HG02852 (cell line): ENCODE results near the gene TMEM88.

Experiments
- ATAC-seq: cut with Tn5 transposase; IDR thresholded peaks from one replicate; pipeline ENCODE4 v1.9.1; 2021; ENCODE audit warnings: mild to moderate bottlenecking, moderate library complexity; ENCODE audit not compliant: unreplicated experiment

The TMEM88 gene

DNA sequence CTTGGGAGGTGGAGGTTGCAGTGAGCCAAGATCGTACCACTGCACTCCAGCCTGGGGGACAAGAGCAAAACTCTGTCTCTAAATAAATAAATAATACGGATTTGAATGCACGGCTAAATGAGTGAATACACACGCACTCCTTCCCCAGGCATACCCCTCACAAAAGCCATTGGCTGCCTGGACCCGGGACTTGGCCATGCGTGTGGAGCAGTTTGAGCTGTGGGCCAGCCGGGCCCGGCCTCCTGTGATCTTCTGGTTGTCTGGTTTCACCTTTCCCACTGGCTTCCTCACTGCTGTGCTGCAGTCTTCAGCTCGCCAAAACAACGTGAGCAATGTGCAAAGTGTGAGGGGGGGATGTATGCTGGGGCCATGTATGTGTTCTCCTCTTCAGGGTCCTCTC lies 22.4 kb upstream of the TMEM88 start:
- ATAC-seq = no peak

DNA sequence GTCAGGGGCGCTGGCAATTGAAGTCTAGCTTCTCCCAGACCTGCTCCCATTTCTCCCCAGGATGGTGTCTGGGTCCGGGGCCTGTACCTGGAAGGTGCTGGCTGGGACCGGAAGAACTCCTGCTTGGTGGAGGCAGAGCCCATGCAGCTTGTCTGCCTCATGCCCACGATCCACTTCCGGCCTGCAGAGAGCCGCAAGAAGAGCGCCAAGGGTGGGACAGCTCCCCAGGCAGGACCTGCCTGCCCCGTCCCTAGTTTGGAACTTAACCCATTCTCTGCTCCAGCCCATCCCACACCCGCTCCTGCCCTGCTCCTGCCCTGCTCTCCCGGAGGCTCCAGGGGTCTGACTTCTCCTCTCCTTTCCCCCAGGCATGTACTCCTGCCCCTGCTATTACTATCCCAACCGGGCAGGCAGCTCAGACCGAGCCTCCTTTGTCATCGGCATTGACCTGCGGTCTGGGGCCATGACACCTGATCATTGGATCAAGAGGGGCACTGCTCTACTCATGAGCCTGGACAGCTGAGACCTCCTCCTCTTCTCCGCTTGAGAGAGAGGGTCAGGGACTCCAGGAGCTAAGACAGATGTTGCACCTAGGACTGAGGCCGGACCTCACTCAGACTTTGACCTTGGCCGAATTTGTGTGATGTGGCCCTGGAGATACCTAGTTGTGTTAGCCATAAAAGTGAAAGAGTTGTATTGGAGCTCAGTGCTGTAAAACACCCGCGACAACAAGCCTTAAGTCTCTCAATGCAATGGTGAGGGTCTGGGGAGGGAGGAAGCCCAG lies 21.7 kb upstream of the TMEM88 start:
- ATAC-seq = no peak

DNA sequence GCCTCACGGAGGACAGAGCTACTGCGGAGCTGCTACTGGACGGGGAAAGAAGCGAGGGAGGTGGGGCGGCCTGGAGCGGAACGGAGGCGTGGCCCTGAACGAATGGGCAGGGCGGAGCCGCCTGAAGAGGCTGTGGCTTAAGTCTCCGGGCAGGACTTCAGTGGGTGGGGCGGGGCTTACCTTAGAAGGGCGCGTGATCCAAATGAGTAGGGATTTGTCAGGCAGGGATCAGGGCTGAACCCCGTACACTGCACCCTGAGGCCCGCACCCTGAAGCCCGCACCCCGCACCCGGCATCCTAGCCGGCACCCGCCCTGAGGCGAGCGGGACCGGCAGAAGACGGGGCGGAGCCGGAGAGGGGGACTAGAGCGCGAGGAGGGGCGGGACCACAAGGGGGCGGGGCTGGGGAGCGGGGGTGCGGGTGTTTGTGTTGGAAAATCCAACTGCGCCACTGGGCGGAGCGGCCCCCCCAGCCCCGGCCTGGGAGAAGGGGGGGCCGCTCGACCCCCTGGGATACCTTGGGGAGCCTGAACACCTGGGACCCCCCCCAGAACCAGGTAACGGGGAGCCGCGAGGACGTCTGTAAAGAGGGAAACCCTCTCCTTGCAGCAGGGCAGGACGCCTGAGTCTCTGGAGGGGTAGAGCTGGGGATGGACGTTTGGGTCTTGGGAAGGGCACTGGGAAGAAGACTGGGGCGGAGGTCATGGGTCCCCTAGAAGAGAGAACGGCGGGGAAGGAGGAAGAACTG lies 20.9 kb upstream of the TMEM88 start, which contains the start of gene KDM6B:
Gene KDM6B (plus strand): TSS at position 423 of the 747 bp plus-strand sequence. CDS start 11,338 bp downstream, outside the sequence.
- peak; percentile 56 for ATAC-seq

DNA sequence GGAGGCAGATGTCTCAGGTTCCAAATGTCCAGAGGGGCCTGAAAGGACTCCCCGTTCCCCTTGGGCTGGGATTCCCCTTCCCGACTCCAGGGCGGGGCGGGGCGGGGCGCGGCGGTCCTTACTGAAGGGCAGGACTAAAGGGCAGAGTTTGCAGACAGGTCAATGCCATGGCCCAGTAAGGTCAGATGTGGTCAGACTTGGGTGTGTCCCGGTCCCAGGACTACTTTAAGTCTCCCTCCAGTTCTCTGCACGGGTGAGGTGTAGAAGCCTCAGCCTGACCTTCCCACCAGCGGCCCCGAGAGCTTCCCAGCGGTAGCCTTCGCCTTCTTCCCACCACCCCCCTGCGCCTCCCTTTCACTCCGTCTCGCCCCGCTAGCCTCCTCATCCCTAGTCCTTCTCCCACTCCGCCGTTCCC lies 20.3 kb upstream of the TMEM88 start:
- no peak for ATAC-seq

DNA sequence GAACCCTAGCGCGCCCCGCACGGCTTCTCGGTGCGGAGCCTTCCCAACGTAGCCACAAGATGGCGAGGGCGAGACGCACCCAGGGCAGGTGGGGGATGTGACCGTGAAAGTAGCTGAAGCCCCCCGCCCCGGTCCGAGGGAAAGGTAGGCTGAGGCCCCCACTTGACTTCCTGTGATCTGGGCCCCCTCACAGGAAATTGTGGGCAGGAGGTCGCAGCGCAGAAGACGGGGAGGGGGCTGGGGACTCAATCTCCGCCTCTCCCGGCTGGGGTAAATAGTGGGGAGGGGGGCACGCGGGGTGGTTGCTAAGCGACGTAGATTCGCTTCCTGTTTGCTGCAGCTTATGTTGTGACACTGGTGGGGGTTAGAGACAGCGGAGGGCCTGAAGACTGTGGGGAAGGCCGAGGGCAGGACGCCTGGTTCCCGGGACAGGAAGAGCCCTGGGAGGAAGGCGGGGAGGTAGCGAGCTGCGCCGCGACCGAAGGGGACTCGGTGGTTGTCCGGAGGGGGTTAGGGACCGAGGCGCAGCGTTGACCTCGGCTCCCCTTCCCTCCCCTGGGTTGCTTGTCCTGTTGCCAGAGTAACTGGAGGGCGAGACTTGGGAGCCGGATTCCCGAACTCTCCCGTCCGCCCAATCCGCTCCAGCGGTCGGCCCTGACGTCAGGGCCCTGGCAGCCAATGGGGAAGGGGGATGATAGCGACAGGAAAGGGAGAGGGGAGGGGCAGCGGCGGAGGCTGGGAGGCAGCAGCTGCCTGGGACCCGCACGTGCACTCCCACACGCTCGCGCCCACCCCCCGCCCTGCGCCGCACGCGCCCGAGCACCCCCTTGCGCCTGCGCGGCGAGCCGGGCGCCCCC lies 19.7 kb upstream of the TMEM88 start:
- peak; percentile 46 for ATAC-seq

DNA sequence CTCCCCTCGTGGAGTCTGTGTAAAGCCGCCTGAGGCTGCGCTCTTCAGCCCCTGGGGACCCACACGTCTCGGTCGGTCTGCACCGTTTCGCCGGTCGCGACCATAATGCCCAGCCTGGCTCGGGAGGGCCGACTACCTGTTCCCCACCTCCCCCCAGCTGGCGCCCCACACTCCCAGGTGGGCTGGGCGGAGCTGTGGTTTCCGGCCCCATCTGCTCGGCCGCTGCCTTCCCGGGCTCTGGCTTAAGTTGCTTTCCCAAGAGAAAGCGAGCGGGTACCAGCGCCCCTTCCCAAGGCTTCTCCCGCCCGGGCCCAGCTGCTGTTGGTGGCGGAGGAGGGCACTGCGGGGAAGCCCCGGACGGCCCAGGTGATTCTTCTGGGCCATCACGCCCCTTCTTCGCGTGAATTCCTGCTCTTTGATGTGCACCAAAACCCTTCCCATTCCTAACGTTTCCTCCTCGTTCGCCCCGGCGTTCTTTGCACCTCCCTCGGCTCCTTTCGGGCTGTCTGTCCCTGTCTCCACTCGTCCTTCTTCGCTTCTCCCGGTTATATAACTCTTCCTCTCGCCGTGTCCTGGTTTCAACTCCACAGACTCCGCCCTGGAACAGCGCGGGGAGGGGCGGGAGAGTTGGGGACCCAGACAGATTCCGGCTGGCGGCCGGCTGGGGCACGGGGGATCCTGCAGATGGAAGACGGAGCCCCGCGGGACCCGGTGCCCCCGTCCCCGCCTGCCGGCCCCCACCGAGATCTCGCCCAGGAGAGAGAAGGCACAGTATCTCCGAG lies 18.9 kb upstream of the TMEM88 start:
- peak; percentile 24 for ATAC-seq

DNA sequence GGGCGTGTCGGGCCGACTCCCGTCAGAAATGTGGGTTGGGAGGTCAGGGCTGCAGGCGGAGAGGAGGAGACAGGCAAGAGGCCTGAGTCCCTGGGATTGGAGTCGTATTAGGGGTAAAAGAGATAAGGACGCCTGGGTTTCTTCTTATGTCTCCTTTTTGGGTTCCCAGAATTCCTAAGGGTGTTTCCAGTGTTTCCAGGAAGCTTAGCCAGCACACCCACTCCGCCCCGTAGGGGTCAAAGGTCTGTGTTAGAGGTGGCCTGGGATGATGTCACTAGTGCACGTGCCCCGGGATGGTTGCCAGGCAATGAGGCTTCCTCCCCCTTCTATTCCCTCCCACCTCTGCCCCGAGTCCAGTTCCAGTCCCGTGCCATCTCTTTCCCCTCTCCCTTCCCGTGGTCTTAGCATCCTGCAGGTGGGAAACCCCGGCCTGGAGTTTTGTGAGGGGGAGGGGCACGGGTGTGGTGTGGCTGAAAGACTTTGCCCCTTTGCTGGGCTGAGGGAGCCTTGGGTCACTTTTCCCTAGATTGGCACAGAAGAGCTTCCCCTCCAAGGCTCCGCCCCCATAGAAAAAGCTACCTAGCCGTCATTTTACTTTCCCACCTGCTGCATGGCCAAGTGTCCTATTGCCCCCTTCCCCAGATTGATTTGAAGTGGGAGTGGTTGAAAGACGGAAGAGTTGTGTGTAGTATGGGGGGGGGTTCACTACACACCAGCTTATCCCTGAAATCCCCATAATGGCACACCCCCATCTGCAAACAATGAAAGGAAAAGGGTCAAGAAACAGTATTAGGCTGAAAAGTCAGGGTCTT lies 18.1 kb upstream of the TMEM88 start:
- ATAC-seq = no peak

DNA sequence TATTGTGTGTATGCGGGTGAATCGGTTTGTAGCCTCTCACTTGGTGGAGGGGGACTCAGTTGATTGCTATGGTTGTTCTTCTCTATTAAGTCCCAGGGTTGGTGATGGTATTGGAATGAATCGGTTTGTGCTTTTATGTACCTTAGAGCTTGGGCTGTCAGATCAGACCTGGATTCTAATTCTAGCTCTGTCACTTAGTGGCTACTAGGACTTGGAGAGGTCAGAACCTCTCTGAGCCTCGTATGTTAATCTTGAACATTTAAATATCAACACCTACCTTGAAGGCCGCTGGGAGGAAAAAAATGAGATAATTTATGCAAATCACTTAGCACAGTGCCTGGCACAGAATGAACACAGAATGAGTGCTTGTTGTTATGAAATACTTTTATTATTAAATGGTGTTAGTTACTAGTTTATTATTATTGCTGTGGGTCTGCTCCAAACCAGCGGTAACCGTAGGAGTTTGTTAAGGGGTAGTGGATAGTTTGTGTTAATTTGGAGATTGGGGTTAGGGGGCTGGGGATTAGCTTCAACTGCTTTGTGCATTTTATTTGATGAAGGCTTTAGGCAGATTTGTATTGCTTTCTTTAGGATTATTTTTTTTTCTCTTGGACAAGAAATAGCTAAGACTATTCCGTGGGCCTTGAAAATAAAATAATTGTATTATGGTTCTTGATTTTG lies 17.3 kb upstream of the TMEM88 start:
- ATAC-seq = no peak

DNA sequence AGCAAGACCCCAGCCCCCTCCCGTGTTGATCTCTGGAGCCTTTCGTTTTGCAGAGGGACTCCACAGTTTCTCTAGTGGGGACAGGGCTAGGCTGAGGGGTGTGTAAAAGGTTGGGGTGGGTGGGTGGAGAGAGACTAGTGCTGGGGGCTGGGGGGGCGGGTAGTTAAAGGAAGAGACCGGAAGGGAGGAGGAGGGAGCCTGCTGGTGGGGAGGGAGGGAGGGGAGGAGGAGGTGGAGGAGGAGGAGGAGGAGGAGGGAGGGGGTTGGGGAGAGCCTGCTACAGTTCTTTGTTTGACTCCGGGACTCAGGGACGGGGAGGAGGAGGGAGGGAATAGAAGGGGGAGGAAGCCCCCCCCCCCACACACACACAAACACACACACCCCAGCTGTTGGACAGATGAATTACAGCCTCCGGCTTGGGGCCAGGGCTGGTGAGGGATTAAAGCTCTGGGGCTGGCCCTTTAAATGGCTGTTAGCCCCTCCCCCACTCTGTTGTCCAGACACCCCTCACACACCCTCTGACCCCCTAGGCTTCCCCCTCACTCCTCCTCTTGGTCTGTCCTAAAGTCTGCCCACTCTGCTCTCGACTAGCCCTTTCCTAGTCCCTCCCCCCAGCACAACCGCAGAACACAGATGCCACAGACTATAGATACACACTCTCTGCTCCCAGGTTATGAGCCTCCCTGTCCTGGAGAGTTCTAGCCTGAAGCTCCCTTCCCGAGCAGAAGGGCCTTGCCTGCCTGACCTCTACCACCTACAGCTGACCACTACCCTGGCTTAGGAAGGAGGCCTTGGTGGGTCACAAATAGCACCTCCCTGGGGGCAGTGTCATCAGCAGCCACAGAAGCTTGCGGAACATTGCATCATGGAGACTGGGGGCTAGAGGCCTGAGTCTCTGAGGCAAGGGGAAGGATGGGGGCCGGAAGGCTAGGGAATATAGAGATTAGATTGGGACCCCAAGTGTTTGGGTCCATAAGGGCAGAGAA lies 16.5 kb upstream of the TMEM88 start:
- ATAC-seq = no peak

DNA sequence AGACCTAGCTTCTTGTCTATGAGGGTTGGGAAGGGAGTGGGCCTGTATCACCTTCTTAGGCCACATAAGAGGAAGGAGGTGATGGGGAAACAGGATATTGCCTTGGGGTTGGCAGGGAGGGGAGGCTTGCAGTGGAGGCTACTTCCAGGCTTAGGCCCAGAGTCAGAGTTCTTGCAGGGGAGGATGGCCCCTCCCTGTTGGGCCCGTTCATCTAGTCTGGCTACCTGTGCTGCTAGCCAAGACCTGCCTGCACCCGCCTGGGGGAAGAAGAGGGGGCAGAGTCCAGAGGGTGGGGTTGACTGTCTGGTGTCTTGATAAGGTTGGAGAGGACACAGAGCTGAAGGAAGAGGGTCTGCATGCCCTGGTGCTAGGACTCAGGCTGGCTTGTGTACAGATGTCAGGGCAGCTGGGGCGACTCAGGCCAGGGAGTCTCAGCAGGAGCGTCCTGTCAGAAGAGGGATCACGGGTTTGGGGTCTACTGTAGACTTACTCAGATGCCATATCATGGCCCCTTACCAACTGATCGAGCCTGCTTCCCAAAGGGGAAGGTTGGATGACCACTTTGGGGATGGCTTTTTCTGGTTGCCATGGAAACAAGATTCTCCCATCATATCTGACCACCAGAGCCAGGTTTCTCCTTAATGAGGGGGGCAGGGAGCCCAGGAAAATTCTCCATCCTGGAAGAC lies 15.5 kb upstream of the TMEM88 start:
- no peak for ATAC-seq

DNA sequence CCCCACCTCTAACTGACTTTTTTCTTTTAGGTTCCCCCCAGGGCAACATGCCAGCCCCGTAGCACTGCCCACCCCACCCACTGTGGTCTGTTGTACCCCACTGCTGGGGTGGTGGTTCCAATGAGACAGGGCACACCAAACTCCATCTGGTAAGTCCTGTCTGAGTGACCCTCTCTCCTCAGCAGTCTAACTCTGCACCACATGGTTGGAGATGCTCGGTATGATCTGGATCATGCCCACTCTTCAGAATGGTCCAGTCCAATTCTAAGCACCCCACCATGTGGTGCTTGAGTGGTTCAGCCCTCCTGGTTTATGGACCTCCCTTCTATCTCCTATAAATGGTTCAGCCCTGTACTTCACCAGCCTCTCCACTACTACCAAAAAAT lies 15.0 kb upstream of the TMEM88 start:
- ATAC-seq = no peak

DNA sequence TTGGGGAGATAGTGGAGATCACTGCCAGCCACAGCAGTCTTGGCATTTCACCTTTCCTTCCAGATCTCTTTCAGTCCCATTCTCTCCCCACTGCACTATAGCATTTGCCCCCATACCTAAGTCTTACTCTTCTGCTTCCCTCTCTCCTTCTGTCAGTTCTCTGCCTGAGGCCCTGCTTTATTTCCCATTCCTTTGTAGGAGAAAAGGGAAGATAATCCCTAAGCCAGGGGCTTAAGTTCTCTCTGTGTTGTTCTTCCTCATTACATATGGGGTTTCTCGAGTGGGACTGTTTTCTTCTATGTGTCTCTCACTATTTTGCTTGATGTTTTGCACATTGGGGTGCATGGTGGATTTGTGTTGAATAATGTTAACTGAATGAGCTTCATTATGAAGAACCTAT lies 14.4 kb upstream of the TMEM88 start:
- no peak for ATAC-seq

DNA sequence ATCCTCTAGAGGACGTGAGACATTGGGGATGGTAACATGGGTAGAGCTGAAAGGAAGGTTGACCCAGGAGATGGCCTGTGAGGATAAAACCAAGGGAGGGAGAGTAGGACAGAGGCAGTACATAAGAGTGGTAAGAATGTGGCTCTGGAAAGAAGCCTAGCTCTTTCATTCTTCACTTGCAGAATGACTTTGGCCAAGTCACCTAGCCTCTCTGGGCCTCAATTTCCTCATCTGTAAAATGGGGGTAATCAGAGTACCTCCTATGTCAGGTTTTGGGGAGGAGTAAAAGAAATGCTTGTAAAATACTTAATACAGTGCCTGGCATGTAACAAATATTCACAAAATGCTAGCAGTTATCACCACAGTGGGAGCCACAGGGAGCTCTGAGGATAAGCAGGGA lies 14.0 kb upstream of the TMEM88 start:
- no peak for ATAC-seq

DNA sequence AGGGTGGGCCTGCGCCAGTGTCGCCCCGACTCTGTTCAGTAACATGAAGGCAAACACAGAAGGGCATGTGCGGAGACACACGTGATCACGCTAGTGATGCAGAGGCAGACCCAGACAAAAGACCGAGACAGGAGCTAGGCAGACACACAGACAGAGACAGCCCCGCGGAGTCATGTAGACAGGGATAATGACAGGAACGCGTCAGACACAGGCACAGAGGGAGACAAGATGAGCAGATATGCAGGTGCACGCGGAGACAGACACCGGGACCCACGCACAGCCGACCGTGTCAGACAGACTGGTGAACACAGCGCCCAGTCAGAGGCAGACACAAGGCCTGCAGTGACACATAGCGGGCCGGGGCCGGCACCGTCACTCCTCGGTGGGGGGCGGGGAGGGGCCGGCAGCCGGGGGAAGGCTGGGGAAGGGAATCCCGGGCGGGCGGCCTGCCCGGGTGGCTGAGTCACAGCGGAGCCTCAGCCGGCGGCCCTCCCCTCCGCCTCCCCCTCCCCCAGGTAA lies 13.4 kb upstream of the TMEM88 start:
- ATAC-seq = no peak

DNA sequence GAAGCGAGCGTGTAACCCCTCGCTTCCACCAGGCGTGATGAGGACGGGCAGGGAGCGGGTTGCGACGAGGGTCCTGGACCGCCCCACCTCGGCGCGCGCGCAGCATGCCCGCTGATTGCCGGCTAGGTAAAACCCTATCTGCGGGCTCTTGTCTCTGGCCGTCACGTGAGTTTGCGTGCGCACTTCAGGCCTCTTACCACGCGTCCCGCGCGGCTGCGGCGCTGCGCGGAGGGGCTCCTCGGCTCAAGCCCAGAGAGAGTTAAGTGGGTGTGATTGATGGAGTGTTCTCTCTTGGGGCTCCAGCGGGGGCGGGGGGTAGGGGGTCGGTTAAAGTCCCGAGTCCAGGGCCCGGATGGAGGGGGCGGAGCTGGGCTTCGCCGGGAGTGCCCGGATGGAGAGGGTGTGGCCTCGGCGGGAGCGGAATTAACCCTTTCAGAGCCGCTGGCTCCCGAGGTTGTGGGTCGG lies 12.9 kb upstream of the TMEM88 start:
- peak; percentile 25 for ATAC-seq

DNA sequence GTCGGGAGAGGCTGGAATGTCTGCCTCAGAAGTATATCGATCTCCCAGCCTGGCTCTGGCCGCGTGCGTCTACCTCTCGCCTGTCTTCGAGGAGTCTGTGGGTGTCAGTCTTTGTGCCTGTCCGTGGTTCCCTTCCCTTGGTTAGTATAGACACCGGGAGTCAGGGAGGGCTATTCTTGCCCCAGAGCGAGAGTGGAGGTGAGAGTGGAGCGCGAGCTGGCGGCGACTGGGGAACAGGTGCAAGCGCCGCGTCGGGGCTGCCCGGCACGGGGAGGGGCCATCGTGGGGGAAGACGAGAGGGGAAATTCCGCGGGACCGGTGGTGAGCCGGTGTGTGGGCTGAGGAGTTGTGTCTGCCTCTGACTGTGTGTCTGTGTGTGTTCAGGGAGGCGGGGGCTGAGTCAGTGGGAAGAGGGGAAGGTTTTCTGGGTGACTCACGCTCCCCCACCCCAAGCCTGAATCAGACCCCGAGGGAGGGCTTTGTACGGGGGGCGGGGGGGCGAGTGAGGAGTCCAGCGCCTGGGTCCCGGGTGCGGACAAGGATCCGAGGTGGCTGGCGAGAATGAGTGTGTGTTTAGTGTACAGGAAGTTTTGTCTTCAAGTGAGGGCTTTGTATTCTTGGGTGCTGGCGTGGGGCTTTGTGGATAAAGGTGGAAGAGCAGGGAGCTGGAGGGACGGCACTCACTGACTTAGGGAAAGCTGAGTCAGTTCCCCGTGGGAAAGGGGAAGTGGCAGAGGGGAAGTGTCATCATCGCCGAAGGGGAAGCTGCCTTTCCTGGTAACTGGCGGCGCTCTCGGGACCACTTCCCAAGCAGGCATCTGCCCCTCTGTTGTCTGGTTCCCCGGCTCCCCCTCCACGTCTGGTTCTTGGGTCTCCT lies 12.2 kb upstream of the TMEM88 start:
- ATAC-seq = peak; percentile 36
